Measurements from ENCODE around the gene MOB3B.

Gene MOB3B

GRCh38 chr9:27359763-27360162, 169.9 kb downstream of the MOB3B start:
- no peak for DNase-seq (ENCODE audit: low read depth)

GRCh38 chr9:27358007-27358406, 171.6 kb downstream of the MOB3B start:
- no peak for DNase-seq (ENCODE audit: low read depth)

GRCh38 chr9:27356446-27356845, 173.2 kb downstream of the MOB3B start:
- DNase-seq (ENCODE audit: low read depth) = no peak

GRCh38 chr9:27355166-27355565, 174.4 kb downstream of the MOB3B start:
- no peak for DNase-seq (ENCODE audit: low read depth)

- DNase-seq (ENCODE audit: low read depth) = no peak
These were observed 176.0 kb downstream of the MOB3B start for GRCh38 chr9:27353474-27354229.

GRCh38 chr9:27353166-27353473, 176.5 kb downstream of the MOB3B start:
- DNase-seq (ENCODE audit: low read depth) = no peak

- no peak for DNase-seq (ENCODE audit: low read depth)
These were observed 177.0 kb downstream of the MOB3B start for GRCh38 chr9:27352457-27353165.

- no peak for DNase-seq (ENCODE audit: low read depth)
These were observed 178.2 kb downstream of the MOB3B start for GRCh38 chr9:27351438-27351837.

- DNase-seq (ENCODE audit: low read depth) = no peak
These were observed 179.1 kb downstream of the MOB3B start for GRCh38 chr9:27350382-27350976.

GRCh38 chr9:27349698-27350080, 179.9 kb downstream of the MOB3B start:
- no peak for DNase-seq (ENCODE audit: low read depth)

GRCh38 chr9:27348785-27349697, 180.6 kb downstream of the MOB3B start:
- DNase-seq (ENCODE audit: low read depth) = no peak

GRCh38 chr9:27347889-27348288, 181.7 kb downstream of the MOB3B start:
- no peak for DNase-seq (ENCODE audit: low read depth)

- no peak for DNase-seq (ENCODE audit: low read depth)
These were observed 184.8 kb downstream of the MOB3B start for GRCh38 chr9:27344776-27345175.

GRCh38 chr9:27341545-27342294, 187.9 kb downstream of the MOB3B start:
- DNase-seq (ENCODE audit: low read depth) = no peak

GRCh38 chr9:27340961-27341511, 188.6 kb downstream of the MOB3B start:
- no peak for DNase-seq (ENCODE audit: low read depth)

GRCh38 chr9:27340285-27340674, 189.3 kb downstream of the MOB3B start:
- no peak for DNase-seq (ENCODE audit: low read depth)

GRCh38 chr9:27339661-27340284, 189.8 kb downstream of the MOB3B start:
- DNase-seq (ENCODE audit: low read depth) = no peak

- no peak for DNase-seq (ENCODE audit: low read depth)
These were observed 191.1 kb downstream of the MOB3B start for GRCh38 chr9:27338527-27338903.

GRCh38 chr9:27337833-27338526, 191.6 kb downstream of the MOB3B start:
- no peak for DNase-seq (ENCODE audit: low read depth)

- no peak for DNase-seq (ENCODE audit: low read depth)
These were observed 192.4 kb downstream of the MOB3B start for GRCh38 chr9:27337236-27337635.

Data from activated gamma-delta T cell treated with anti-CD3 and anti-CD28 coated beads, Interleukin-2, amount 50 U/mL, for 16 hours (primary cell).